ENCODE data around the gene GNG12.

GNG12 gene

DNA sequence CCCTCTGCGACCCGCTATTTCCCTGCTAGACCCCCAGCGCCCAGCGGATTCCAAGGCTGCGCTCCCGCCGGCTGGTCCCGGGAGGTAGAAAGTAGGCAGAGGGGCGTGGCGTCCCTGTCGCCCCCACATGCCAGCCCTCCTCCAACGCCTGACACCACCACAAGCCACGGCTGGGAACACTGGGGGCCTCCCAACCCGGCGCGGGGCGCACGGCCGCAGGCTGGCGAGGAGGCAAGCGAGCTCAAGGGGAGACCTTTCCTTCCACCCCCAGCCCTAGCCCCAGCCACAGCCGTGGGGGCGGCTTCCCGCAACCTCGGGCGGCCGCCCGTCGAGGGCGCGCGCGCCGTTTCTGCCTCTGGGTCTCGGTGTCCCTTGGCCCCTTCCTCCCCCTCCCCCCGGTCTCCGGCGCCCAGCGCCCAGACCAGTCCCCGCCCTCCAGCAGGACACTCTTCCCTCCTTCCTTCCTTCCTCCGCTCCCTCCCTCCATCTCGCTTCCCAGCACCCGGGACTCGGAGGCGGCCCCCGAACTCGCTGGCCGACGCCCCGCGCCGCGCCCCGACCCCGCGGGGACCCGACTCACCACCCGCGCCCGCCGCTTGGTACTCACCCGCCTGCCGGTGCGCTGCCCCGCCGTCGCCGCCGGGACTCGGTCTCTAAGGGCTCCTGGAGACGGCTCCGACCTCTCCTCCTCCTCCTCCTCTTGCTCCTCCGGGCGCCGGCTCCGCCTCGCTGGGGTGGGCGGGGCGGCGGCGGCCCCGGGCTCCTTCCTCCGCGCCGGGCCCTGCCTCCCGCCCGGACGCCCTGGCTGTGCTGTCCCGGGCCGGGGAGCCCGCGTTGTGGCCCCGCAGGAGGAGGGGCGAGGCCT, at the start of gene GNG12:
TSS of gene GNG12 (minus strand) at position 731 of the 865 bp plus-strand sequence. CDS start 125,781 bp downstream, outside the sequence.
- TF ChIP-seq, protein P1, sequence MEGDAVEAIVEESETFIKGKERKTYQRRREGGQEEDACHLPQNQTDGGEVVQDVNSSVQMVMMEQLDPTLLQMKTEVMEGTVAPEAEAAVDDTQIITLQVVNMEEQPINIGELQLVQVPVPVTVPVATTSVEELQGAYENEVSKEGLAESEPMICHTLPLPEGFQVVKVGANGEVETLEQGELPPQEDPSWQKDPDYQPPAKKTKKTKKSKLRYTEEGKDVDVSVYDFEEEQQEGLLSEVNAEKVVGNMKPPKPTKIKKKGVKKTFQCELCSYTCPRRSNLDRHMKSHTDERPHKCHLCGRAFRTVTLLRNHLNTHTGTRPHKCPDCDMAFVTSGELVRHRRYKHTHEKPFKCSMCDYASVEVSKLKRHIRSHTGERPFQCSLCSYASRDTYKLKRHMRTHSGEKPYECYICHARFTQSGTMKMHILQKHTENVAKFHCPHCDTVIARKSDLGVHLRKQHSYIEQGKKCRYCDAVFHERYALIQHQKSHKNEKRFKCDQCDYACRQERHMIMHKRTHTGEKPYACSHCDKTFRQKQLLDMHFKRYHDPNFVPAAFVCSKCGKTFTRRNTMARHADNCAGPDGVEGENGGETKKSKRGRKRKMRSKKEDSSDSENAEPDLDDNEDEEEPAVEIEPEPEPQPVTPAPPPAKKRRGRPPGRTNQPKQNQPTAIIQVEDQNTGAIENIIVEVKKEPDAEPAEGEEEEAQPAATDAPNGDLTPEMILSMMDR (conservative IDR thresholded peaks at IDR 0.05) = no peak
- TF ChIP-seq ZFX (IDR thresholded peaks at IDR 0.05) = no peak
- H3K27ac ChIP-seq = peak within 1 kb of the TSS; percentile 78

DNA sequence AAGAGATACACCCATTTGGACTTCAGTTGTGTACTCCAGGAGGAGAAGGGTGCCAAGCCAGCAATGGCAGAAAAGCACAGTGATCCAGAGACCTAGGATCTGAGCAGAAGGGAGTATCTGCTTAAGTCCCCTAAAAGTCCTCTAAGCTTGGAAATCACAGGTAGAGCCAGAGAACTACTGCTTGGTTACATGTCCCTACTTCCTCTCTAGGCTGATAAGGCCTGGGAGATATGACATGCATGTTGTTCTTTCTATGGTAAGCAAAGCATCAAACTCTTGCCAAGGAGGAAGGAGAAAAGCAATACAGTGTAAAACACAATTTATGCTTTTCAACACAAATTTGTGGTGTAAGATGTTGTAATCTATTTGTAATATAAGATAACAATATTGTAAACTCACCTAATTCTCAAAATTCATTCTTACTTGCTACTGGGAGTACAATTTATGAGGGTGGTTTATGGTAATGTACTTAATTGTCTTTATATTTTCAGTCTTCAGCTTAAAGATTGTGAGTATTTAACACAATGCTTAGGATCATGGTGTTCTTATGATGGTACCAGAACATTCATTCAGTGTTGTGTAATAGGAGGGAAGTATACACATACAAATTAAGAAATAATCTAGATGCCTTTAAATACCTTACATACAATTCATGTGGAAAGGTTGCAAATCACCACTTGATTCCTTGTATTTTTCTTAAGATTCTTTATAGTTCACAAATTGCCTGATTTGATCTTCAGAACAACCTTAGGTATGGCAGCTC, 49.1 kb upstream of the GNG12 start:
- no peak for TF ChIP-seq ZFX (IDR thresholded peaks at IDR 0.05)
- TF ChIP-seq, protein P1 (conservative IDR thresholded peaks at IDR 0.05) = no peak

DNA sequence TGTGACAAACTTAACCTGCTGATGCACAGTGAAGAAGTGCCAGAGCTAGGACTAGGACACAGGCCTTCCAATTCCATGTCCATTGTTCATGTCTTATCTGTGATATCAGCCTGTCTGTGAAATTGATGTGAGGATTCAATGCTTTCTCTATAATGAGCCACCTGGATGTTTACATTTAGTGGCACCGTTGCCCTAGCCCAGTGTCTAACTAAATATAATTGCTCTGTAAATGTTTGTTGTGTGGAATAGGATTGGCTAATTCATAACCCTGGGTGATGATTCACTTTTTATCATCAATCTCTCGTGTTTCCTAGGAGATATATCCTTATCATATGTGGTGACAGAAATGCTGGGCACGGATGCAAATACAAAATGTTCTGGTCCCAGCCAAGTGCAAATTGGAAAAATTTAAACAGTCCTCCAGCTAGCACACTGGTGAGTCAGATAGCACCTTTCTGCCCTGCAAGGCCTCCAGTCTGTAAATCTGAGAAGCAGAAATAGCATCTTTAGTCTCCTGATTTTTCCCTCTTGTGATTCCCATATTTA, 46.9 kb upstream of the GNG12 start:
- TF ChIP-seq ZFX (IDR thresholded peaks at IDR 0.05) = no peak
- TF ChIP-seq, protein P1 (conservative IDR thresholded peaks at IDR 0.05) = no peak
- H3K27ac ChIP-seq = no peak overlapping the region; the same call in 1 of the 2 replicates

More for the DNA sequence above, 49.1 kb upstream of the GNG12 start:
- H3K27ac ChIP-seq = no peak overlapping the region

DNA sequence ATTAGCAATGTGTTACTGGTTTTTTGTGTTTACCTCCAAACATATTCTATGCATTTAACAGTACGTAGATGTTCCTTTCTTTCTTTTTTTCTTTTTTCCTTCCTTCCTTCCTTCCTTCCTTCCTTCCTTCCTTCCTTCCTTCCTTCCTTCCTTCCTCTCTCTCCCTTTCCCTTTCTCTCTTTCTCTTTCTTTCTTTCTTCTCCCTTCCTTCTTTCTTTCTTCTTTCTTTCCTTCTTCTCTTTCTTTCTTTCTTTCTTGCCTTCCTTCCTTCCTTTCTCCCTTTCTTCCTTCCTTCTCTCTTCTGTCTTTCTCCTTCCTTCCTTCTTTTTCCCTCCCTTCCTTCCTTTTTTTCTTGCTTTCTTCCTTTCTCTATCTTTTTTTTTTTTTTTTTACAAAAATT, 46.2 kb upstream of the GNG12 start:
- TF ChIP-seq, protein P1 (conservative IDR thresholded peaks at IDR 0.05) = no peak
- no peak for TF ChIP-seq ZFX (IDR thresholded peaks at IDR 0.05)
- no peak overlapping the region for H3K27ac ChIP-seq

DNA sequence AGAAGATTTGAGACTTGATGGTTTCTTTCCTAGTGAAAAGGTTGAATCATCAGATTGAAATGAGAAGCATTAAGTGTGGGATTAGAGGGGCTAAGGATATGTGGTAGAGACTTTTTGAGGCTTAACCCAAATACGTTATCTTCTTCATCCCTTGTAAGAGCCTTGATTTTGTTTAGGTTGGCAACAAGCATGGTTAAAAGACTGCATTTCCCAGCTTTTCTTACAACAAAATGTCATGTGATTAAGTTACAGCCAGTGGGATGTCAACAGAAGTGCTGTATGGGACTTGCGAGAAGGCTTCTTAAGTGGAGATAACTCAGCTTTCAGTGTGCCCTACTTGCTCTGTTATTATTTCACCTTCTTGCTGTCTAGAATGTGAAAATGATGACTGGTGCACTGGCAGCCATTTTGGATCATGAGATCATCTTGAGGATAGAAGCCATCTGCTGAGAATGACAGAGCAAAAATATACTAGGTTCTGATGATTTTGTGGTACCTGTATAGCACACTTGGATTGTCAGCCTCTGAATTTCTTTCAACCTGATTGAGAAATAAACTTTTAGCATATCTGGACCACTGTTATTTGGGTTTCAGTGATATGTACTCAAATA, 41.3 kb upstream of the GNG12 start:
- H3K27ac ChIP-seq = no peak overlapping the region
- TF ChIP-seq ZFX (IDR thresholded peaks at IDR 0.05) = no peak
- TF ChIP-seq, protein P1 (conservative IDR thresholded peaks at IDR 0.05) = no peak

DNA sequence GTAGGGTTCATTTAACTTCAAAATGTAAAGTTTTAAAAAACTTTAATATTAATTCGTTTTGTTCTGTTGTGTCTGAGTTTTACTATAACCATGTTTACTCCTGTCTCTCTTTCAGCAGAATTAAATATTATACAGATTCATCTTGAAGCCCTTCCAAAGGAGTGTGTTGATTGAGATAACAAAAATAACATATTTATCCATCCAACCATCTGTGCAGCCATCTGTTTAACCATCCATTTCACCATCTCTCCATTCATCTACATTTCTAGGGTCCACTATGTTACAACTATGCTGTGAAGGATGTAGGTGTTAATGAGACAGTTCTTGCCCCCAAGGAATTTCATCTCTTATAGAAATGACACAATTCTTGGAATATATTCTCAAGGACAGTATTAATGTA, 36.0 kb upstream of the GNG12 start:
- TF ChIP-seq, protein P1 (conservative IDR thresholded peaks at IDR 0.05) = no peak
- TF ChIP-seq ZFX (IDR thresholded peaks at IDR 0.05) = no peak
- H3K27ac ChIP-seq = no peak overlapping the region

Measured in C4-2B (cell line).